Measurements from ENCODE around the gene FAM76B. TPM values are rescaled to one million over a fixed set of nuclear protein-coding genes. Genes with fewer than 3 reads are reported as not detected.

The FAM76B gene
- total and polyA plus RNA-seq, 2 of the 13 experiments (the other 11 are each of a cell fraction or from before 2014, with no cell fraction given): 20.2 to 24.2 TPM

DNA sequence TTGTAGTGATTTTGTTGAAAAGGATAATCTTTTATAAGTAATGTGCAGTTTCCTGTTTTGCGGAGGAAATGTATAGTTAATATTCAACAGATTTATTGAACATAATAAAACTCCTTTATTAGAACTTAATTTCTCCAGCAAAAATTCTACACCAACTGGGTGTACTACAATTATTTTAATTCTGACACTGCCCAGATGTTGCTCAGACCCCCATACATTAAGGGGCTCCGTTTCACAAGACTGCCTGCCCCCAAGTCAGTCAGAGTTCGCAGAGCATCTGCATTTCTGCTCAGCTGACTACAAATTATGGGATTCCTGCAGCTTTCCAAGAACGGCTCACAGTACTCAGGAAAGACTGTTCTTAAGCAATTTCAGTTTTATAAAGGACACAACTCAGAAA, 6.9 kb upstream of the FAM76B start:
- Histone ChIP-seq H3K9me3 (ENCODE audit: low read length) (no peaks in the 10 kb centered on the region), H3K4me3 (replicated peaks in 1 of 3; ENCODE audit: insufficient read depth in 1 of 3, low read depth in 2 of 3, low read length in 3 of 3) (no peak overlapping the region), H3K36me3 (replicated peaks in 1 of 2; ENCODE audit: control insufficient read depth in 1 of 2, insufficient read depth in 2 of 2, low read length in 2 of 2) (peaks cover 4 to 25% of the 10 kb centered on the region in 2 experiments; a peak in 4 of 5 replicates), H3K4me1 (ENCODE audit: insufficient read depth, low read length) (peaks cover 46% of the 10 kb centered on the region), H3K79me2 (ENCODE audit: insufficient read depth, low read length) (peaks cover 67% of the 10 kb centered on the region), H3K27ac (ENCODE audit: extremely low read length, insufficient read depth, low read length) (no peak overlapping the region), H2AFZ (ENCODE audit: low read length) (no peak overlapping the region), H3K4me2 (ENCODE audit: low read depth, low read length) (no peak overlapping the region), H3K9ac (ENCODE audit: insufficient read depth, low read depth, low read length) (no peak overlapping the region), H3K27me3 (ENCODE audit: control insufficient read depth in 1 of 2, insufficient read depth in 2 of 2, low read length in 2 of 2) (no peaks in the 10 kb centered on the region; a peak in 1 of 5 replicates), H4K20me1 (ENCODE audit: insufficient read depth, low read length) (no peaks in the 10 kb centered on the region; the same call in 1 of the 2 replicates)
- intact Hi-C loops (cut with micrococcal nuclease; ENCODE audit: unreplicated experiment): no loop called here
- DNase-seq (ENCODE audit: low spot score) (no peak), FAIRE-seq (no peak), ATAC-seq (no peak)
- WGBS (ENCODE audit: low lambda C conversion rate): 97% methylated on average over 4 of the region's 4 CpGs
- TF ChIP-seq SCMH1 (CRISPR knock-in tag; IDR thresholded peaks at IDR 0.05; ENCODE audit: borderline replicate concordance): no peak
- TF ChIP-seq ELF1 (CRISPR knock-in tag; IDR thresholded peaks at IDR 0.05): no peak
- TF ChIP-seq ZNF772 (CRISPR knock-in tag; IDR thresholded peaks at IDR 0.05): no peak
- no peak for TF ChIP-seq ELF4 (CRISPR knock-in tag; IDR thresholded peaks at IDR 0.05; ENCODE audit: borderline replicate concordance)
- no peak for TF ChIP-seq IKZF4 (CRISPR knock-in tag; IDR thresholded peaks at IDR 0.05; ENCODE audit: borderline replicate concordance, low read depth, not compliant biosample characterization)
- TF ChIP-seq, protein P1, sequence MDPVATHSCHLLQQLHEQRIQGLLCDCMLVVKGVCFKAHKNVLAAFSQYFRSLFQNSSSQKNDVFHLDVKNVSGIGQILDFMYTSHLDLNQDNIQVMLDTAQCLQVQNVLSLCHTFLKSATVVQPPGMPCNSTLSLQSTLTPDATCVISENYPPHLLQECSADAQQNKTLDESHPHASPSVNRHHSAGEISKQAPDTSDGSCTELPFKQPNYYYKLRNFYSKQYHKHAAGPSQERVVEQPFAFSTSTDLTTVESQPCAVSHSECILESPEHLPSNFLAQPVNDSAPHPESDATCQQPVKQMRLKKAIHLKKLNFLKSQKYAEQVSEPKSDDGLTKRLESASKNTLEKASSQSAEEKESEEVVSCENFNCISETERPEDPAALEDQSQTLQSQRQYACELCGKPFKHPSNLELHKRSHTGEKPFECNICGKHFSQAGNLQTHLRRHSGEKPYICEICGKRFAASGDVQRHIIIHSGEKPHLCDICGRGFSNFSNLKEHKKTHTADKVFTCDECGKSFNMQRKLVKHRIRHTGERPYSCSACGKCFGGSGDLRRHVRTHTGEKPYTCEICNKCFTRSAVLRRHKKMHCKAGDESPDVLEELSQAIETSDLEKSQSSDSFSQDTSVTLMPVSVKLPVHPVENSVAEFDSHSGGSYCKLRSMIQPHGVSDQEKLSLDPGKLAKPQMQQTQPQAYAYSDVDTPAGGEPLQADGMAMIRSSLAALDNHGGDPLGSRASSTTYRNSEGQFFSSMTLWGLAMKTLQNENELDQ (CRISPR knock-in tag; IDR thresholded peaks at IDR 0.05; ENCODE audit: borderline replicate concordance): no peak
- TF ChIP-seq POLR2AphosphoS5 (IDR thresholded peaks at IDR 0.05; ENCODE audit: low read depth, low read length): no peak
- TF ChIP-seq, protein P2, sequence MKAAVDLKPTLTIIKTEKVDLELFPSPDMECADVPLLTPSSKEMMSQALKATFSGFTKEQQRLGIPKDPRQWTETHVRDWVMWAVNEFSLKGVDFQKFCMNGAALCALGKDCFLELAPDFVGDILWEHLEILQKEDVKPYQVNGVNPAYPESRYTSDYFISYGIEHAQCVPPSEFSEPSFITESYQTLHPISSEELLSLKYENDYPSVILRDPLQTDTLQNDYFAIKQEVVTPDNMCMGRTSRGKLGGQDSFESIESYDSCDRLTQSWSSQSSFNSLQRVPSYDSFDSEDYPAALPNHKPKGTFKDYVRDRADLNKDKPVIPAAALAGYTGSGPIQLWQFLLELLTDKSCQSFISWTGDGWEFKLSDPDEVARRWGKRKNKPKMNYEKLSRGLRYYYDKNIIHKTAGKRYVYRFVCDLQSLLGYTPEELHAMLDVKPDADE (CRISPR knock-in tag; IDR thresholded peaks at IDR 0.05): no peak
- TF ChIP-seq ZNF235 (CRISPR knock-in tag; IDR thresholded peaks at IDR 0.05; ENCODE audit: borderline replicate concordance): no peak
- no peak for TF ChIP-seq ZNF766 (CRISPR knock-in tag; IDR thresholded peaks at IDR 0.05; ENCODE audit: borderline replicate concordance)
- no peak for TF ChIP-seq SP2 (CRISPR knock-in tag; IDR thresholded peaks at IDR 0.05)
- TF ChIP-seq, protein P3, sequence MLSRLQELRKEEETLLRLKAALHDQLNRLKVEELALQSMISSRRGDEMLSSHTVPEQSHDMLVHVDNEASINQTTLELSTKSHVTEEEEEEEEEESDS (CRISPR knock-in tag; IDR thresholded peaks at IDR 0.05; ENCODE audit: borderline replicate concordance): no peak
- TF ChIP-seq, protein P4, sequence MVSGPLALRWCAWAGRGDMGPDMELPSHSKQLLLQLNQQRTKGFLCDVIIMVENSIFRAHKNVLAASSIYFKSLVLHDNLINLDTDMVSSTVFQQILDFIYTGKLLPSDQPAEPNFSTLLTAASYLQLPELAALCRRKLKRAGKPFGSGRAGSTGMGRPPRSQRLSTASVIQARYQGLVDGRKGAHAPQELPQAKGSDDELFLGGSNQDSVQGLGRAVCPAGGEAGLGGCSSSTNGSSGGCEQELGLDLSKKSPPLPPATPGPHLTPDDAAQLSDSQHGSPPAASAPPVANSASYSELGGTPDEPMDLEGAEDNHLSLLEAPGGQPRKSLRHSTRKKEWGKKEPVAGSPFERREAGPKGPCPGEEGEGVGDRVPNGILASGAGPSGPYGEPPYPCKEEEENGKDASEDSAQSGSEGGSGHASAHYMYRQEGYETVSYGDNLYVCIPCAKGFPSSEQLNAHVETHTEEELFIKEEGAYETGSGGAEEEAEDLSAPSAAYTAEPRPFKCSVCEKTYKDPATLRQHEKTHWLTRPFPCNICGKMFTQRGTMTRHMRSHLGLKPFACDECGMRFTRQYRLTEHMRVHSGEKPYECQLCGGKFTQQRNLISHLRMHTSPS (CRISPR knock-in tag; IDR thresholded peaks at IDR 0.05; ENCODE audit: low read depth): no peak
- TF ChIP-seq FIP1L1 (IDR thresholded peaks at IDR 0.05; ENCODE audit: borderline replicate concordance, insufficient read depth, low read depth, low read length): no peak
- no peak for TF ChIP-seq TBP (CRISPR knock-in tag; IDR thresholded peaks at IDR 0.05)
- no peak for TF ChIP-seq ZNF251 (CRISPR knock-in tag; IDR thresholded peaks at IDR 0.05)
- TF ChIP-seq HDAC2 (CRISPR knock-in tag; IDR thresholded peaks at IDR 0.05): no peak
- no peak for TF ChIP-seq ZMAT3 (CRISPR knock-in tag; conservative IDR thresholded peaks at IDR 0.05)
- CTCF ChIA-PET (ENCODE audit: low intra/inter-chr PET ratio, low total read pairs): no interaction called here
- in situ Hi-C loops (cut with HindIII; ENCODE audit: extremely low pct_ligation_motif_present, low pct_unique_long_range_greater_than_20kb): no loop called here
- BruUV-seq (replicated peaks): no TSS peak
- POLR2A ChIA-PET: no interaction called here
